ENCODE data around the gene IGFBP4.

The IGFBP4 gene

GRCh38 chr17:40500190-40500589 lies 56.9 kb downstream of the IGFBP4 start:
- Histone ChIP-seq H3K27ac (ENCODE audit: low read length) (no peak overlapping the region), H3K9me3 (ENCODE audit: insufficient read depth, low read depth, low read length) (no peaks in the 10 kb centered on the region), H3K4me1 (ENCODE audit: insufficient read depth, low read length) (peaks cover 14% of the 10 kb centered on the region; the same call in 1 of the 2 replicates), H3K27me3 (ENCODE audit: insufficient read depth, low read length) (no peaks in the 10 kb centered on the region), H3K9ac (ENCODE audit: low read depth, low read length) (peak overlapping the region; percentile 17; the same call in 1 of the 2 replicates), H3K4me3 (ENCODE audit: low read length) (no peak overlapping the region), H3K36me3 (ENCODE audit: insufficient read depth, low read depth, low read length) (no peaks in the 10 kb centered on the region)

- Histone ChIP-seq H3K27me3 (ENCODE audit: insufficient read depth, low read length) (no peaks in the 10 kb centered on the region), H3K36me3 (ENCODE audit: insufficient read depth, low read depth, low read length) (no peaks in the 10 kb centered on the region), H3K9me3 (ENCODE audit: insufficient read depth, low read depth, low read length) (no peaks in the 10 kb centered on the region), H3K4me3 (ENCODE audit: low read length) (no peak overlapping the region), H3K9ac (ENCODE audit: low read depth, low read length) (no peak overlapping the region), H3K27ac (ENCODE audit: low read length) (no peak overlapping the region), H3K4me1 (ENCODE audit: insufficient read depth, low read length) (peaks cover 14% of the 10 kb centered on the region; the same call in 1 of the 2 replicates)
These were observed 57.5 kb downstream of the IGFBP4 start for GRCh38 chr17:40500709-40501108.

GRCh38 chr17:40501499-40501911 lies 58.3 kb downstream of the IGFBP4 start, which contains the start of gene TNS4:
TNS4 (minus strand) TSS chr17:40501623; CDS start chr17:40496425, 5,198 bp downstream.
- Histone ChIP-seq H3K4me3 (ENCODE audit: low read length) (no peak within 1 kb of the TSS), H3K9me3 (ENCODE audit: insufficient read depth, low read depth, low read length) (no peaks in the 10 kb centered on the region), H3K4me1 (ENCODE audit: insufficient read depth, low read length) (peaks cover 15% of the 10 kb centered on the region; the same call in 1 of the 2 replicates), H3K27me3 (ENCODE audit: insufficient read depth, low read length) (no peaks in the 10 kb centered on the region), H3K36me3 (ENCODE audit: insufficient read depth, low read depth, low read length) (no peaks in the 10 kb centered on the region), H3K9ac (ENCODE audit: low read depth, low read length) (peak within 1 kb of the TSS; percentile 17; the same call in 1 of the 2 replicates), H3K27ac (ENCODE audit: low read length) (no peak within 1 kb of the TSS)

GRCh38 chr17:40502716-40503115 lies 59.5 kb downstream of the IGFBP4 start:
- H3K4me3 ChIP-seq (ENCODE audit: low read length), result no peak overlapping the region
- no peaks in the 10 kb centered on the region for H3K36me3 ChIP-seq (ENCODE audit: insufficient read depth, low read depth, low read length)
- peaks cover 17% of the 10 kb centered on the region; the same call in 1 of the 2 replicates for H3K4me1 ChIP-seq (ENCODE audit: insufficient read depth, low read length)
- no peak overlapping the region for H3K27ac ChIP-seq (ENCODE audit: low read length)
- H3K27me3 ChIP-seq (ENCODE audit: insufficient read depth, low read length), result no peaks in the 10 kb centered on the region
- no peak overlapping the region for H3K9ac ChIP-seq (ENCODE audit: low read depth, low read length)
- no peaks in the 10 kb centered on the region for H3K9me3 ChIP-seq (ENCODE audit: insufficient read depth, low read depth, low read length)

GRCh38 chr17:40503154-40503553 lies 59.9 kb downstream of the IGFBP4 start:
- Histone ChIP-seq H3K27ac (ENCODE audit: low read length) (no peak overlapping the region), H3K36me3 (ENCODE audit: insufficient read depth, low read depth, low read length) (no peaks in the 10 kb centered on the region), H3K27me3 (ENCODE audit: insufficient read depth, low read length) (no peaks in the 10 kb centered on the region), H3K9ac (ENCODE audit: low read depth, low read length) (no peak overlapping the region), H3K4me3 (ENCODE audit: low read length) (no peak overlapping the region), H3K9me3 (ENCODE audit: insufficient read depth, low read depth, low read length) (no peaks in the 10 kb centered on the region), H3K4me1 (ENCODE audit: insufficient read depth, low read length) (peaks cover 12% of the 10 kb centered on the region; the same call in 1 of the 2 replicates)

GRCh38 chr17:40506786-40507185 lies 63.5 kb downstream of the IGFBP4 start:
- no peak overlapping the region for H3K27ac ChIP-seq (ENCODE audit: low read length)
- no peak overlapping the region for H3K9ac ChIP-seq (ENCODE audit: low read depth, low read length)
- H3K36me3 ChIP-seq (ENCODE audit: insufficient read depth, low read depth, low read length), result no peaks in the 10 kb centered on the region
- H3K27me3 ChIP-seq (ENCODE audit: insufficient read depth, low read length), result no peaks in the 10 kb centered on the region
- no peak overlapping the region for H3K4me3 ChIP-seq (ENCODE audit: low read length)
- no peaks in the 10 kb centered on the region for H3K9me3 ChIP-seq (ENCODE audit: insufficient read depth, low read depth, low read length)
- H3K4me1 ChIP-seq (ENCODE audit: insufficient read depth, low read length), result peaks cover 8% of the 10 kb centered on the region

Measured in iPS-20b (cell line).